GM12872 (cell line): ENCODE results near the gene CAMK2D.

Source experiments
- TF ChIP-seq, protein P1 (sequence below): IDR thresholded peaks from 3 replicates; pipeline ENCODE4 v1.5.1; 2011; ENCODE audit warnings: low read depth, mild to moderate bottlenecking, low read length, moderate library complexity; ENCODE audit not compliant: insufficient read depth

Gene CAMK2D

DNA sequence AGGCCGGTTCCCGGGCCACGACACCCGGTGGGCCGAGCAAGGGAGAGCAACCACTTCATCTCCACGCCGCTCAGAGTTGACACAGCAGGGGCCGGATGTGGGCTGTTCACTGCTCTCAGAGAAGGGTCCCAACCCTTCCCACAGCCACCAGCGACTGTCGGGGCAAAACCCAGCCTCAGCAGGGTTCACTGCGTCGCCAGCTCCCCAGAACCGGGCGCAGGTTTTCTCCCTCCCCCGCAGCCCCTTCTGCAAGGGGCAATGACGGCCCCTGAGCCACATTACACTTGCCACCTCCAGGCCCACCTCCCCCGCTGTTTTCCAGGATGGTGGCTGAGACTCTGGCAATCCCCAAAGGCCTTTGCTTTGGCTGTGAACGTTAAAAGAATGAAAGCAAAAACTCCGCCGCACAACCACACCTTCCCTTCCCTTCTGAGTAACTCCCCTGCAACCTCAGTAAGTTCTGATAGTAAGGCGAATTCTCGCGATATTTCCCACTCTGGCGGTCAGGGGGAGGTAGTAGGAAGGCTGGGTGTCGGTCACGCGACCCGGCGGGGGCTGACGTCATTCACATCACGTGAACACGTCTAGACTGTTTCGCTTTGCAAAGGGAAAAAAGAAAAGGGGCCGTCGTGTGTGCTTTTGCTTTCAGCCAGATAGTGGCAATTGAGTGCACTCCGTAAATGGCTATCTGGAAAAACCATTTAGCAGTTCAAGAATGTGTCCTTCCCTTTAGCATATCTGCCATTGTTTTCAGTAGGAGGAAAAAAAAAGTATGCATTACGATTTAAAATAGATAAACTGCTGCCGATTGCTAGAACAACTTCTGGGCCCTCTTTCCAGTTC lies 869 bp upstream of the CAMK2D start:
- TF ChIP-seq, protein P1, sequence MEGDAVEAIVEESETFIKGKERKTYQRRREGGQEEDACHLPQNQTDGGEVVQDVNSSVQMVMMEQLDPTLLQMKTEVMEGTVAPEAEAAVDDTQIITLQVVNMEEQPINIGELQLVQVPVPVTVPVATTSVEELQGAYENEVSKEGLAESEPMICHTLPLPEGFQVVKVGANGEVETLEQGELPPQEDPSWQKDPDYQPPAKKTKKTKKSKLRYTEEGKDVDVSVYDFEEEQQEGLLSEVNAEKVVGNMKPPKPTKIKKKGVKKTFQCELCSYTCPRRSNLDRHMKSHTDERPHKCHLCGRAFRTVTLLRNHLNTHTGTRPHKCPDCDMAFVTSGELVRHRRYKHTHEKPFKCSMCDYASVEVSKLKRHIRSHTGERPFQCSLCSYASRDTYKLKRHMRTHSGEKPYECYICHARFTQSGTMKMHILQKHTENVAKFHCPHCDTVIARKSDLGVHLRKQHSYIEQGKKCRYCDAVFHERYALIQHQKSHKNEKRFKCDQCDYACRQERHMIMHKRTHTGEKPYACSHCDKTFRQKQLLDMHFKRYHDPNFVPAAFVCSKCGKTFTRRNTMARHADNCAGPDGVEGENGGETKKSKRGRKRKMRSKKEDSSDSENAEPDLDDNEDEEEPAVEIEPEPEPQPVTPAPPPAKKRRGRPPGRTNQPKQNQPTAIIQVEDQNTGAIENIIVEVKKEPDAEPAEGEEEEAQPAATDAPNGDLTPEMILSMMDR = peak; percentile 24; the same call in 1 of the 3 replicates

DNA sequence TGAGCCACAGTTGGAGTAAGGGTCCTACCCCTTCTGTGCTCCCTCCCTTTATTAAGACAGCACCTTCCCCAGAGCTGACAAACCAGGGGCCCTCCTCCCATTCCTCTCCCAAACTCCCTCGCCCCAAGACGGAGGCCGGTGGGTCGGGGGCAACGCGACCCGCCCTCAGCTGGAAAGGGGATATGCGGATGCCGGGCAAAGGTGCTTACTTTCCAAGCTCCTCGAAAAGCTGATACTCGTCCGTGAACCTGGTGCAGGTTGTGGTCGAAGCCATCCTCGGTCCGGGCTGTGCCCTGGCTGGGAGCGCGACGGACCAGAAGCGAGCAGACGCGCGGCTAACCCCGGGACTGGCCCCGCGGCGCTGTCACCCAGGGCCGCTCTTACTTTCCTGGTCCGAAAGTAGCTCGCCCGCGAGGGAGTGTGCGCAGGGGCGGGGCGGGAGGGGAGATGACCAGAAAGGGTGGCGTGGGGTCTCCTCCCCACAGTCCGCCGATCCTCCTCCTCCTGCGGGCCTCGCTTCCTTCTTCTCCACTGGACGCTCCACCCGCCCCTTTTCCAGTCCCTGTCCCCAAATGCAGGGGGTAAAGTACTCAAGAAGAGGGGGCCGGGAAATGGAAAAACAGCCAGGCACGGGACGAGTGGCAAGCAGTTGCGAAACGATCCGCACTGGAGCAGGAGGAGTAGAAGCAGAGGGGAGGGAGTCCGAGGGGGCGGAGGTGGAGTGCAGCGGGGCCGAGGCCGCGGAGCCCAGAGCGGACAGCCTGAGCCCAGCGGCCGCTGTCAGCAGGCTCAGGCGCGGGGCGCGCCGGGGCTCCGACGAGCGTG lies 531 bp downstream of the CAMK2D start:
- TF ChIP-seq, protein P1 = no peak

DNA sequence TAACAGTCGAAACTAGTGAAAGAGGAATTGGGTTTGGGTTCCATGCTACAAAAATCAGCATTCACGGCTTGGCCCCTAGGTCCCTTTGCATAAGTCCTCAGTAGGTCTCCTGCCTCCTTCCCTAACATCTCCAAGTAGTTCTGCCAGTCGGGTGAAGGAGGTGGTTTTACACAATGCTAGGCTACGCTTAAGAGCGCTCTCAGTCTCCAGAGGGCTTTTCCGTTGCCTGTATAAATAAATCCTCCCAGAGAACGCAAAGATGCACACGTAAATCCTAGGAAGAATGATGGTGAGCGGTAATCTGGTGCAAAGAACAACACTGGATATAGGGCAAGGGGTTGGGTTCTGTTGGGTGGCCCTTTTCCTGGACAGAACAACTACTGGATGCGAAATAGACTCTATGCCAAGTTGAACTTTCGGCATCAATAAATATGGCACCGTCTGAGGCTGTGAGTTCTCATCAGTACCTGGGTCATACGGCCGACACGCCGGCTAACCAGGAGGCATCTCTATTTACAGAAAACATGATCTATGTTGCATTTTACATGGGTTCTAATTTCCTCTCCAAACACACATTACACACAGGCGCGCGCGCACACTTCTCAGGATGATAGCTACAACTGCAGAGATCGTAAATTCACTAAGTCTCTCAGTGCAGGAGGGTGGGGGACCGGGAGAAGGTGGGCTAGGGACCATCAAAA lies 1.3 kb downstream of the CAMK2D start:
- TF ChIP-seq, protein P1 = no peak

DNA sequence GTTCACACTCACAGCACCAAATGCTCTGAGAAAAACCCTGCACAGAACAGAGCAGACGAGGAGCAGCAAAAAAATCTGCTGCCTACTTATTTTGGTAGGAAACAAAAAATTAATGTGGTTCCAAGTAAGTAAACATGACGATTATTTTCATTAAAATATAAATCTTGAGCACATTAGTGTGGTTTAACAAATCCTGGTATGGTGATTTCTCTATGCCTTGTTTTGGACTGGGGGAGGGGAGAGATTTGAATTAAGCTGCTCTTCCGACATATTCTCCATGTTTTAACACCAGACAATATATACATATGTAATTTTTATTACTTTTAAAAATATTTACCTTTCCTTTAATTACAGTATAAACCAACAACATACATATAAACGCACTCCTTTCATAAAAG lies 1.8 kb downstream of the CAMK2D start:
- TF ChIP-seq, protein P1 = no peak

DNA sequence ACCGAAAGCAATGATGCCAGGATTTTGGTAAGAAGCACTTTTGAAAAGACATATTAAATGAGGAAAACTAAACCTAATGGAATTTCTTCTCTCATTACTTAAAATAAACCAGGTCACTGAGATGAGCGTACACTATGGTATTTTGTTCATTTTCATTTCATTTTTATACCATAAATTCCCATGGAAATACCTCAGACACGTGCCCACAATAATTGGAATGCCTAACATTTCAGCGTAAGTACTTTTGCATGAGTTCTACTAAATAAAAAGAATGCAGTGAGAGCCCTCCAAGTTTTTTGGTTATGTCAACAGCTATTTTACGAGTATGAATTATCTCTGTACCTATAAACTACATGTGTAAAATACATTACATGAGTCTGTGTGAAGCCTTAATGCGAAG lies 3.2 kb downstream of the CAMK2D start:
- TF ChIP-seq, protein P1 = no peak

DNA sequence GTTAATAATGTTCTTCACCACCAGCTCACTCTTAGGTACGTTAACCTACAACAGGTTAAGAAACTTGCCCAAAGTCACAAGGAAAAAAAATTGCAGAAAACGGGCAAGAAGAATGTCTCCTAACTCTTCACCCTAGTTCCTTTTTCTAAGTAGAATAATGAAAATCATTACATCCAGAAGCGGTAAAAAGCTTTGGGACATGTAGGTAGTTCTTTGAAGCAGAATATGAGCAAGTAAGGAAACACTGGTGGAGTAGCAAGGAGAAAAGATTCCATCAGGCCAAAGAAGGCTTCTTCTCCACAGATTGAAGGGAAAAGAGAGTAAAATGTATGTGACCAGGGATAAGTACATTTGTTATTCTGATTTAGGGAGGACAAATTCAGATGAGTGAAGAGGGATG lies 4.1 kb downstream of the CAMK2D start:
- TF ChIP-seq, protein P1 = no peak

DNA sequence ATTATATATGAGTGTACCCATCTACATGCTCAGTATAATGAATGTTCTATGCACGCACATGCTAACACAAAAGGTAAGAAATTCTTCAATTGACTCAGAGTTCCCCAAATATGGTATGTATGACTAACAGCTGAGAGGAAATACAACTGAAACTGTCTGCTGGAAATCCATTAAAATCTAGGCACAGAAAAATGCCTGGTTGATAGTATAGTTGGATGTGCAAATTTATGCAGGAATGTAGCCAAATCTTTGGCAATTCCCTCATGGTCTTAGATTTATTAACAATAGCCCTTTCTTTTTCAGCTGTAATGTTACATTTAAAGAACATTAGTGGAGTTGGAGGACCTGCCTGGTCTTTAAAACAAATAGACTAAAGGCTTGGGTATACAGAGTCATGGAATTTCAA lies 5.5 kb downstream of the CAMK2D start:
- TF ChIP-seq, protein P1 = no peak
